Keratinocyte (primary cell): ENCODE results near the gene FHOD3. TPM values are rescaled to one million over a fixed set of nuclear protein-coding genes. Genes with fewer than 3 reads are reported as not detected.

Experiments
- DNase-seq: peaks from one replicate; pipeline ENCODE4 v3.0.0-alpha.2; 2011; ENCODE audit warnings: low read depth, missing footprints, low spot score
- FAIRE-seq: peaks from 2 replicates; lab custom pipeline; 2011; peaks lifted over from hg19 to GRCh38; lab: Jason Lieb, UNC
- H2AFZ ChIP-seq: 2 replicates; pipeline ENCODE4 v1.6.0; 2012; ENCODE audit warnings: low read length, control low read depth, inconsistent platforms; ENCODE audit not compliant: control insufficient read depth
- H3K27ac ChIP-seq: 2 replicates; pipeline ENCODE4 v1.5.1; 2011; ENCODE audit warnings: low read length; ENCODE audit not compliant: control insufficient read depth, insufficient read depth
- H3K27me3 ChIP-seq: 3 replicates; pipeline ENCODE4 v1.6.0; 2011; ENCODE audit warnings: low read length; ENCODE audit not compliant: control insufficient read depth, insufficient read depth; ENCODE audit errors: extremely low read depth
- H3K36me3 ChIP-seq, 2 experiments: 2 replicates in 1 of 2; 3 replicates in 1 of 2; pipeline ENCODE4 v1.5.1; 2011; ENCODE audit warnings: low read length in 2 of 2, mild to moderate bottlenecking in 1 of 2; ENCODE audit not compliant: control insufficient read depth in 2 of 2, insufficient read depth in 2 of 2; ENCODE audit errors: extremely low read depth in 1 of 2
- H3K4me1 ChIP-seq: 3 replicates; pipeline ENCODE4 v1.5.1; 2011; ENCODE audit warnings: low read length; ENCODE audit not compliant: control insufficient read depth, insufficient read depth; ENCODE audit errors: extremely low read depth
- H3K4me2 ChIP-seq: 3 replicates; pipeline ENCODE4 v1.6.0; 2011; ENCODE audit warnings: low read depth, low read length; ENCODE audit not compliant: control insufficient read depth, insufficient read depth; ENCODE audit errors: extremely low read depth
- H3K4me3 ChIP-seq, 3 experiments: fragments of 200-600 bp in 1 of 3; sonication (generic) in 1 of 3; 2 replicates in 2 of 3; 3 replicates in 1 of 3; pipeline ENCODE4 v1.5.1; 2011 to 2016; ENCODE audit warnings: low read length in 3 of 3, mild to moderate bottlenecking in 3 of 3, control low read depth in 2 of 3, inconsistent platforms in 1 of 3, low read depth in 1 of 3, mixed read lengths in 1 of 3, mixed run types in 1 of 3, moderate library complexity in 1 of 3; ENCODE audit not compliant: control insufficient read depth in 2 of 3, insufficient read depth in 2 of 3; ENCODE audit errors: extremely low read depth in 1 of 3
- H3K79me2 ChIP-seq: 2 replicates; pipeline ENCODE4 v1.6.0; 2012; ENCODE audit warnings: low read length; ENCODE audit not compliant: control insufficient read depth, insufficient read depth
- H3K9ac ChIP-seq: 3 replicates; pipeline ENCODE4 v1.6.0; 2011; ENCODE audit warnings: low read length; ENCODE audit not compliant: control insufficient read depth, insufficient read depth; ENCODE audit errors: extremely low read depth
- H3K9me1 ChIP-seq: 3 replicates; pipeline ENCODE4 v1.6.0; 2011; ENCODE audit warnings: low read length; ENCODE audit not compliant: control insufficient read depth, insufficient read depth; ENCODE audit errors: extremely low read depth
- H3K9me3 ChIP-seq: 2 replicates; pipeline ENCODE4 v1.5.1; 2012; ENCODE audit warnings: low read depth, low read length; ENCODE audit not compliant: control insufficient read depth
- H4K20me1 ChIP-seq: 3 replicates; pipeline ENCODE4 v1.6.0; 2011; ENCODE audit warnings: low read length; ENCODE audit not compliant: control insufficient read depth, insufficient read depth; ENCODE audit errors: extremely low read depth
- EZH2 ChIP-seq: IDR thresholded peaks from one replicate; pipeline ENCODE4 v1.6.1; 2012; ENCODE audit warnings: inconsistent platforms, mild to moderate bottlenecking, low read length, moderate library complexity
- dilution Hi-C: fragments of 300-500 bp; cut with MboI; formaldehyde crosslinking; loops from one replicate; pipeline ENCODE4 v1.7.0; 2020; ENCODE audit warnings: low sequenced_read_pairs; ENCODE audit not compliant: extremely low pct_ligation_motif_present
- polyA plus RNA-seq, 5 experiments: library from polyadenylated mRNA; depleted of rRNA in 3 of 5; stranded (reverse) in 3 of 5; stranded (forward) in 1 of 5; unstranded in 1 of 5; fragments of >200 nt; gene quantifications; 1 replicate in 1 of 5; 2 replicates in 3 of 5; 3 replicates in 1 of 5; pipeline versions ENCODE4 v1.2.1 to v1.2.3, GENCODE V29; 2011 to 2012; ENCODE audit warnings: missing spikeins in 2 of 5, low read depth in 1 of 5, low replicate concordance in 1 of 5
- TF ChIP-seq, protein P1 (sequence below), 3 experiments: IDR thresholded peaks in 1 of 3; conservative IDR thresholded peaks in 1 of 3; optimal IDR thresholded peaks in 1 of 3; 2 replicates in 2 of 3; 3 replicates in 1 of 3; pipeline versions ENCODE3 to v1.5.1; 2011; ENCODE audit warnings: low read length in 3 of 3, mild to moderate bottlenecking in 3 of 3, moderate library complexity in 2 of 3, control low read depth in 1 of 3, inconsistent platforms in 1 of 3; ENCODE audit not compliant: insufficient read depth in 2 of 3; ENCODE audit errors: extremely low read depth in 1 of 3

FHOD3 gene
- polyA plus RNA-seq, 1 donor (not counting 4 experiments of a cell fraction or from before 2014, with no cell fraction given): 7.7 TPM

DNA sequence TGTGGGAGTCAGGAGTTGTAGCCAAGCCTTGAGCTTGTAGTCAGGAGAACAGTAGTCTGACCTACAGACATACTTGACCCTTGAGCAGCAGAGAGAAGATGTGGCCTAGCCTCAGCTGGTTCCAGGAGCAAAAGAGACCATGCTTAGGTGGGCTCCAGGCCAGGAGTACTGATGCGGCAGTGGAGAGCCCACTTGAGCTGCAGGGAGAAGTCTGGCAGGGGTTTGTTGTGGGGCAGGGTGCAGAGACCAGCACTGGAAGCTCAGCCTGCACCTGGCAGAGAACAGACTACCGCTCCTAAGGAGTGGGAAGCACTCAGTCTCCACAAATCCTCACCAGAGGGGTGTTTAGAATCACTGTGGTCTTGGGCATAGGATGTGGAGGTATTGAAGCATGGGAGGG lies 333.4 kb downstream of the FHOD3 start:
- Histone ChIP-seq H3K4me3 (no peak overlapping the region), H3K79me2 (no peaks in the 10 kb centered on the region), H3K4me1 (peaks cover 20% of the 10 kb centered on the region), H3K4me2 (no peak overlapping the region), H4K20me1 (no peaks in the 10 kb centered on the region), H3K36me3 (no peaks in the 10 kb centered on the region), H3K9me1 (no peaks in the 10 kb centered on the region), H3K9me3 (no peaks in the 10 kb centered on the region), H2AFZ (no peak overlapping the region), H3K27ac (no peak overlapping the region), H3K9ac (no peak overlapping the region), H3K27me3 (no peaks in the 10 kb centered on the region)
- no peak for FAIRE-seq
- no peak for TF ChIP-seq EZH2
- TF ChIP-seq, protein P1, sequence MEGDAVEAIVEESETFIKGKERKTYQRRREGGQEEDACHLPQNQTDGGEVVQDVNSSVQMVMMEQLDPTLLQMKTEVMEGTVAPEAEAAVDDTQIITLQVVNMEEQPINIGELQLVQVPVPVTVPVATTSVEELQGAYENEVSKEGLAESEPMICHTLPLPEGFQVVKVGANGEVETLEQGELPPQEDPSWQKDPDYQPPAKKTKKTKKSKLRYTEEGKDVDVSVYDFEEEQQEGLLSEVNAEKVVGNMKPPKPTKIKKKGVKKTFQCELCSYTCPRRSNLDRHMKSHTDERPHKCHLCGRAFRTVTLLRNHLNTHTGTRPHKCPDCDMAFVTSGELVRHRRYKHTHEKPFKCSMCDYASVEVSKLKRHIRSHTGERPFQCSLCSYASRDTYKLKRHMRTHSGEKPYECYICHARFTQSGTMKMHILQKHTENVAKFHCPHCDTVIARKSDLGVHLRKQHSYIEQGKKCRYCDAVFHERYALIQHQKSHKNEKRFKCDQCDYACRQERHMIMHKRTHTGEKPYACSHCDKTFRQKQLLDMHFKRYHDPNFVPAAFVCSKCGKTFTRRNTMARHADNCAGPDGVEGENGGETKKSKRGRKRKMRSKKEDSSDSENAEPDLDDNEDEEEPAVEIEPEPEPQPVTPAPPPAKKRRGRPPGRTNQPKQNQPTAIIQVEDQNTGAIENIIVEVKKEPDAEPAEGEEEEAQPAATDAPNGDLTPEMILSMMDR (optimal IDR thresholded peaks at IDR 0.05 in 1 of 3, IDR thresholded peaks at IDR 0.05 in 1 of 3, conservative IDR thresholded peaks at IDR 0.05 in 1 of 3; ENCODE audit: extremely low read depth in 1 of 3, insufficient read depth in 2 of 3, low read length in 3 of 3): no peak
- DNase-seq: no peak
- dilution Hi-C loops: no loop called here

DNA sequence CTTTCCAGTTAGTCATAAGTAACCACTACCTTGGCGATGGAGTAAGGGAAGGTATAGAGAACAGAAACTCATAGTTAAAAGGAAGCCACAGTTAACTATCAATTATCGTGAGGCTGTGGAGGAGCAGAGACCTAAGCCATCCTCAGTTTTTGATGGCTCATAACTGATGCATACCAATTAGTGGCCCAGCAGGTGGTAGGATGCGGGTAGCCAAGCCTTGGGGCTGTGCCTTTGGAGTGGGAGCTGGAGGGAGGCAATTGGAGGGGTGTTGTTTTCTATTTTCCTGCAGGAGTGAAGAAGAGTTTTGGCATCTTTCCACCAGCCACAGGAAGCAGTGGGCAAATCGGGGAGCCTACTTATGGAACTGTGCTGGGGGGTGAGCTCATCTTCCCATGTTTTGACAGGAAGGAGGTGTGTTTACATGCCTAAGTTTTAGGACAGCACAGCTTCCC lies 336.5 kb downstream of the FHOD3 start:
- Histone ChIP-seq H3K4me2 (peak overlapping the region; percentile 27), H3K4me1 (peaks cover 20% of the 10 kb centered on the region), H3K27ac (peak overlapping the region; percentile 19), H4K20me1 (no peaks in the 10 kb centered on the region), H3K36me3 (no peaks in the 10 kb centered on the region), H3K4me3 (no peak overlapping the region), H3K9ac (no peak overlapping the region), H3K9me3 (no peaks in the 10 kb centered on the region), H3K27me3 (no peaks in the 10 kb centered on the region), H3K79me2 (no peaks in the 10 kb centered on the region), H3K9me1 (no peaks in the 10 kb centered on the region), H2AFZ (no peak overlapping the region)
- TF ChIP-seq EZH2: no peak
- TF ChIP-seq, protein P1 (optimal IDR thresholded peaks at IDR 0.05 in 1 of 3, IDR thresholded peaks at IDR 0.05 in 1 of 3, conservative IDR thresholded peaks at IDR 0.05 in 1 of 3; ENCODE audit: extremely low read depth in 1 of 3, insufficient read depth in 2 of 3, low read length in 3 of 3): no peak
- DNase-seq (peak; percentile 55), FAIRE-seq (peak; percentile 71)
- dilution Hi-C loops: no loop called here
